TTC549 (cell line): ENCODE measurements around the gene SSNA1.

ENCODE experiments used
- FAIRE-seq: peaks from 2 replicates; lab custom pipeline; 2012; peaks lifted over from hg19 to GRCh38; lab: Jason Lieb, UNC

The SSNA1 gene

DNA sequence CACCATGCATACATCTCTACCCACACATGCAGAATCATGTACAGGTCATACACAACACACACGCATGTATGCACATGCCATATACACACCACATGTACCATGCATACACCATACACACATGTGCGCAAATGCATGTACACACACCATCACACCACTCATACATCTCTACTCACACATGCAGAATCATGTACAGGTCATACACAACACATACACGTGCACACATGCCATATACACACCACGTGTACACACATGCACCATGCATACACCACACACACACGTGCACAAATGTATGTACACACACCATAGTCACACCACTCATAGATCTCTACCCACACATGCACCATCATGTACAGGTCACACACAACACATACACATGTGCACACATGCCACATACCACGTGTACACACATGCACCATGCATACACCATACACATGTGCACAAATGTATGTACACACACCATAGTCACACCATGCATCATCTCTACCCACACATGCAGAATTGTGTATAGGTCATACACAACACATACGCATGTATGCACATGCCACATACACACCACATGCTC lies 35.6 kb upstream of the SSNA1 start:
- no peak for FAIRE-seq

- no peak for FAIRE-seq
Measured at GRCh38 chr9:137156567-137157375, 31.7 kb upstream of the SSNA1 start.

GRCh38 chr9:137157618-137158415 lies 30.7 kb upstream of the SSNA1 start:
- FAIRE-seq: no peak

DNA sequence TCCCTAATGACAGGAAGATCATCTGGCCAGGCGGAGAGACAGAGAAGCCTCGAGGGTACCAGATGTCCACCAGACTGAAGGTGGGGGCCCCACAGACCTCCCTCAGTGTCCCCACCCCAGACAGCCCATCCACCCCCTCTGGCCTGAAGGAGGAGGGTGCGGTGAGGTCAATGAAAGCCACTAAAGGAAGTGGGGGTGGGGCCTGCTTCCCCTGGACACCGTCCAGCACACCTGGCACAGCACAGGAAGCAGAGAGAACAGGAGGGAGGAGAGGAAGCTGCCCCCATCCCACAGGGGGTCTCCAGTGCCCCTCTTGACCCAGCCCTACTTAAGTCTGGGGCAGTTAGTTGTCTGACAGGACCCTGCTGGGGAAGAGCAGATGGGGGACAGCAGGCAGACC lies 29.9 kb upstream of the SSNA1 start:
- no peak for FAIRE-seq

DNA sequence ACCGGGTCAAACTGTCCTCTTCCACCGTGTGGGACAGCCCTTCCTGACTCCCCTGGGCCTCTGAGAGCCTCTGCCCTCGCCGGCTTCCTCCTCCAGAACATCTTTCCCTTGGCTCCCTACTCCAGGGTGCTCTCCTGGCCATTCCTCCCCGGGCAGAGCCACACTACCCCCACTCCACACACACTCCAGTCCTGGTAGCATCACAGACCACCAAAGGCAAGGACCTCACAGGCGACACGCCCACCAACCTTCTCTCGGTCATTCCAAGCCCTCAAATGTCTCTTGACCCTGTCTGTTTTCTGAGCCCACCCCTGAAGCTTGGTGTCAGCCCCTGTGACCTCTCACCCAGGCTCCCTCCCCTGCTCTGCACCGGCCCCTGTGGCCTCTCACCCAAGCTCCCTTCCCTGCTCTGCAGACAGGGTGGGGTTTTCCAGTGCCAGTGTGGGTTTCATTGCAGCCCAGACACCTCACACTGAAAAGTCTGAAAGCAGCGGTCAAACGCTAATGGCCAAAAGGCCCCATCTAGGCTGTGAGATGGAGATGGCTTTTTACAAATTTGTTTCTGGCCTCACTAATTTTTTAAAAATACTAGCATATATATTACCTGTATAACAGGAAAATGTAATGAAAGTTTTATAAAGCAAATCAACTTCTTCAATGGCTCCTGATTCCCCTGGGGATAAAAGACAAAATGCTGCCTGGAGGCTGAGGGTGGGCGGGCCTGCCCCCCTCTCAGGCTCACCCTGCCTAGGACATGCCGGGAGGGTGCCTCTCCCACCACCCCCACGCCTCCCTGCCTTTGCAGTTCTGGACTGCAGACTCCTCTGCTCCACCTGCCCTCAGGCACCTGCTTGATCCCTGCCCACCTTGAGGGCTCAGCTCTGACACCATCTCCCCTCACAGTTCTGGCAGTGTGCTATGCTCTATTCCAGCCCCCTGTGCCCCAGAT lies 29.1 kb upstream of the SSNA1 start:
- no peak for FAIRE-seq

DNA sequence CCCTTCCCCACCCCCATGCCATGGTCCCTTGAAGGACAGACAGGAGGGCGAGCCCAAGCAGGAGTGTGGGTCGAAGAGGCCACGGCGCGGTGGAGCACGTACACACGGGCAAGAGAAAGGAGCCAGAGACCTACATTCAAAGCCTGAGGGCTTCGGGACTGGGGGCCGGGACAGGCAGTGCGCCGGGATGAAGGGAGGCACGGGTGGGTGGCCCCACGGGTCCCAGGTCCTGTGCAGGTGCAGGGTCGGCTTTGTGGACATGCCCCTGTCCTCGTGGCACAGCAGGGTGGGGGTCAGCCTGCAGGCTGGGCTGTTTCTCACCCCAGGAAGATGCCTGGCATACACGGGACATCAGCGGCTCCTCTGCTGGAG lies 28.4 kb upstream of the SSNA1 start:
- FAIRE-seq: no peak

- FAIRE-seq: no peak
Measured at GRCh38 chr9:137160716-137161557, 27.5 kb upstream of the SSNA1 start.

DNA sequence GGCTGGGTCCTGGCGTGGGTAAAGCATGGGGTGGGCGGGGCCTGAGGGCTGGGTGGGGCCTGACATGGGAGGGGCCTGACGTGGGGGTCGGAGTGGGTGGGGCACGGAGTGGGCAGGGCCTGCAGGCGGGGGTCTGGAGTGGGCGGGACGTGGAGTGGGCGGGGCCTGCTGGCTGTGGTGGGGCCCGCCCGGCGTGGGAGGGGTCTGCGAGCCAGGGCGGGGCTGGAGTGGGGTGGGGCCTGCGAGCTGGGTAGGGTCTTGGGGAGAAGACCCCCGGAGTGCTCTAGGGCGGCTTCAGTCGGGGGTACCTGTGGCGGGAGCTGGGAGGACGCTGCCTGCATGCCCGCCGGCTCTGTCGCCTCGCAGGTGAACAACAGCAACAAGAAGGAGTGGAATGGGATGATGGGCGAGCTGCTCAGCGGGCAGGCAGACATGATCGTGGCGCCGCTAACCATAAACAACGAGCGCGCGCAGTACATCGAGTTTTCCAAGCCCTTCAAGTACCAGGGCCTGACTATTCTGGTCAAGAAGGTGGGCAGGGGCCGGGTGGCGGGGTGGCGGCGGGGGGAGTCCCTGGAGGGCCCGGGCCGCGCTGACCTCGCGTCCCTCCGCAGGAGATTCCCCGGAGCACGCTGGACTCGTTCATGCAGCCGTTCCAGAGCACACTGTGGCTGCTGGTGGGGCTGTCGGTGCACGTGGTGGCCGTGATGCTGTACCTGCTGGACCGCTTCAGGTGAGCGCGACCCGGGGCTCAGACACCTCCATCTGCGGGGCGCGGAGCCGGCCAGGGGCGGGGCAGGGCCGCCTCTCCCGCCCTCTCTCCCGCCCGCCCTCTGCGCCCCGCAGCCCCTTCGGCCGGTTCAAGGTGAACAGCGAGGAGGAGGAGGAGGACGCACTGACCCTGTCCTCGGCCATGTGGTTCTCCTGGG lies 26.7 kb upstream of the SSNA1 start:
- no peak for FAIRE-seq

DNA sequence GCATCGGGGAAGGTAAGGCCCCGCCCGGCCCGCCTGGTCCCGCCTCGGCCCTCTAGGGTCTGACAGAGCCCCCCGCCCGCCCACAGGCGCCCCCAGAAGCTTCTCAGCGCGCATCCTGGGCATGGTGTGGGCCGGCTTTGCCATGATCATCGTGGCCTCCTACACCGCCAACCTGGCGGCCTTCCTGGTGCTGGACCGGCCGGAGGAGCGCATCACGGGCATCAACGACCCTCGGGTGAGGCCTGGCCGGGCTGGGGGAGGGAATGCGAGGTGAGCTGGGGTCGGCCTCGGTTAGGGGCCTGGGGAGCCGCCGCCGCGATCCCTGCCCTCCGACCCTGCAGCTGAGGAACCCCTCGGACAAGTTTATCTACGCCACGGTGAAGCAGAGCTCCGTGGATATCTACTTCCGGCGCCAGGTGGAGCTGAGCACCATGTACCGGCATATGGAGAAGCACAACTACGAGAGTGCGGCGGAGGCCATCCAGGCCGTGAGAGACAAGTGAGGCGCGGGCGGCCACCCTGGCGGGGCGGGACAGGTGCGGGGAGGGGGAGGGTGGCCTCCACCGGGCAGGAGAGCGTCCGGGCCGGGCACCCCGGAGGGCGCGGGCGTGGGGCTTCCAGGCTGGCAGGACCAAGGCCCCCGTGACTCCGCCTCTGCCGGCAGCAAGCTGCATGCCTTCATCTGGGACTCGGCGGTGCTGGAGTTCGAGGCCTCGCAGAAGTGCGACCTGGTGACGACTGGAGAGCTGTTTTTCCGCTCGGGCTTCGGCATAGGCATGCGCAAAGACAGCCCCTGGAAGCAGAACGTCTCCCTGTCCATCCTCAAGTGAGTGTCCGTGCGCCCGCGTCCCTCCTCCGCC lies 25.7 kb upstream of the SSNA1 start:
- no peak for FAIRE-seq

GRCh38 chr9:137163365-137163715 lies 25.1 kb upstream of the SSNA1 start:
- FAIRE-seq: no peak

- no peak for FAIRE-seq
Measured at GRCh38 chr9:137163805-137164204, 24.7 kb upstream of the SSNA1 start.

DNA sequence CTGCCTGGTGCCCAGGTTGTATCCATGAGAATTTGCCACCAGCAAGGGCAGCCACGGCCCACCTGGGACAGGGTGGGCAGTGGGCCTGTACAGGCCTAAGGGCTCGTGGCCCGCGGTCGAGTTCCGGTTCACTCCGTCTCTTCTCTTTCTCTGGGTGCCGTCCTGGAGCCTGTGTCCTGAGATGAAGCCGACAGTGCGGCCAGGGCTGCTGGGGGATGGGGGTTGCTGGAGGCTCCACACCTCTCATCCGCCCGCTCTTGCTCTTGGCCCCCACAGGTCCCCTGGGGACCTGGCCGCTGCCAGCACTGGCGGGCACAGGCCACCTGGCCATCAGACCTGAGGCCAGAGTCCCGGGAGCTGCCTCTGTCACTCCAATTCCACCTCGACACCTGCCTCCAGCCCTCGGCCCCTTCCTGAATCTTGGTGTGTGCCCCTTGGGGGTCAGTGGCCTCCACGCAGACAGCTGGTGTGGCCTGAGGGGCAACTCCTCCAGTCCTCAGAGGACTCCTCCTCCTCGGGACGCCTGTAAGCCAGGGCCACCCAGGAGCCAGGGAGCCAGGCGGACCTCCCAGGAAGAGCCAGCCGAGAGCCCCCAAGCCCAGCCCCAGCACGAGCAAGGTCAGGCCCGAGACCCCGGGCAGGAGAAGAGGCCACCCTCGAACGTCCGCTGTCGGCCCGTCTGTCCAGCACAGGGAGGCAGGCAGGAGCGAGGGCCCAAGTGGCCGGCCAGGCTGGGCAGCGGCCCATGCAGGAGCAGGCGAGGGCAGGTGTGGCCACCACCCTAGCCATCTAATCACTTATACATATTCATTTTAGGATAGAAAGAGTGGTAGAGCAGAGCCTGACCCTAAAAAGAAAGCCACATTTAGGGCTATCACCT lies 23.9 kb upstream of the SSNA1 start:
- no peak for FAIRE-seq

- FAIRE-seq: no peak
Measured at GRCh38 chr9:137165250-137165836, 23.1 kb upstream of the SSNA1 start.

- FAIRE-seq: no peak
Measured at GRCh38 chr9:137166380-137167229, 21.9 kb upstream of the SSNA1 start.

DNA sequence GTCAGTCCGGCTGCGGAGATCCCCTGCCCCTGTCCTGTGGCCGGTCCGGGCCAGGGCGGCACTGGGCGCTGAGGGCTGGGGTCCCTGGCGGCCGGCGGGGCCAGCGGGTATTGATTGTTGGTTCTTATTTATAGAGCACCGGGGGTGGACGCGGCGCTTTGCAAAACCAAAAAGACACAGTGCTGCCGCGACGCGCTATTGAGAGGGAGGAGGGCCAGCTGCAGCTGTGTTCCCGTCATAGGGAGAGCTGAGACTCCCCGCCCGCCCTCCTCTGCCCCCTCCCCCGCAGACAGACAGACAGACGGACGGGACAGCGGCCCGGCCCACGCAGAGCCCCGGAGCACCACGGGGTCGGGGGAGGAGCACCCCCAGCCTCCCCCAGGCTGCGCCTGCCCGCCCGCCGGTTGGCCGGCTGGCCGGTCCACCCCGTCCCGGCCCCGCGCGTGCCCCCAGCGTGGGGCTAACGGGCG lies 21.2 kb upstream of the SSNA1 start:
- FAIRE-seq: no peak

GRCh38 chr9:137167747-137168572 lies 20.5 kb upstream of the SSNA1 start:
- FAIRE-seq: no peak
